ENCODE results near the gene SIPA1L3.

SIPA1L3 gene

GRCh38 chr19:38101723-38102122, 194.7 kb downstream of the SIPA1L3 start:
- DNase-seq (ENCODE audit: low read depth in 2 of 2), result no peak

DNA sequence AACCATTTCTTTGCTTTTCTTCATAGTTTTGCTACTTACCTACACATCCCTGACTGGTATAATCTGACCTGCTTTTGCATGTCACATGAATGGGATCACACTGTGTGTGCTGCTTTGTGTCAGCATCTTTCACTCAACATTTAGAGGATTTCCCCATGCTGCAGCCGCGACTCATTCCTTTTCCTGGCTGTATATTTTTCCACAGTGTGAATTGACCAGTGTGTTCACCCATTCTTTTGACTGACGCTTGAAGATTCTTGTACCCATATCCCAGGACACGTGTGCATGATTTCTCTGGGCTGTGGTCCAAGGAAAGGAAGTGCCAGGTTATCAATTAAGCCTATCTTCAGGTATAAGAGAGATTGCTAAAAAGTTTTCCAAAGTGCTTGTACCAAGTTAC, 198.6 kb downstream of the SIPA1L3 start:
- no peak for DNase-seq (ENCODE audit: low read depth in 2 of 2)

DNA sequence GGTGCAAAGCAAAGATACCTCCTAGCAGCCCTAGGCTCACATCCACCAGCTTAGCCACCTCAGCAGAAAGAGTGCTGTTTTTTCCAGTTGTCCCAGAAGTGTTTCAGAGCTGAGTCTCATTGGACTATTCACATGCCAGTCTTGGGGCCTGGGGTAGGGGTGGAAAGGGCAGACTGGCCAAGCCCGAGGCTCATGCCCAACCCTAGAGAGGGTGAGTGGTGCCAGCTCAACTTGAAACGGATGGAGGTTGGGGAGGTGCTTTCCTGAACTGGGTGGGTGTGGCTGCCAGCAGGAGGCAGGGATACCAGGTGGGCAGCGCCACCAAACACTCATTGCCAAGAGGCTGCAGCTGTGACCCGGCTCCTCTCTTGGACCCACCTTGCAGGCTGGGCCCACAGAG, 200.1 kb downstream of the SIPA1L3 start:
- no peak for DNase-seq (ENCODE audit: low read depth in 2 of 2)

- no peak for DNase-seq (ENCODE audit: low read depth in 2 of 2)
Measured at GRCh38 chr19:38111898-38112297, 204.9 kb downstream of the SIPA1L3 start.

DNA sequence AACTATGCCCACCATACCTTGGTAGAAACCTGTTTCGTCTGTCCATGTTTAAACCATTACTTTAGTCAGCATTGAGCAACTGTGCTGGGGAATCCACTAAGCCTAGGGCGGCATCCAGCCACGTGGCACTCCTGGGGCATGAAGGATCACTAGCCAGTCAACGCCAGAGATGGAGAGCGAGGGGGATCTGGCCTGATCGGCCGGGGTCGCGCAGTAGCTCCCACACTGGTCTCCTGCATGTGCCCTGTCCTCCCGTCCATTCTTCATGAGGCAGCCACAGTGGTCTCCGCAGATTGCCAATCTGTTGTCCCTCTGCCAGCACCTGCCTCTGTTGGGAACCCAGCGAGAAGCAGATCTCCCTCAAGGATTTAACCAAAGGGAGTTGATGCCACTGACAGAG, 207.6 kb downstream of the SIPA1L3 start:
- no peak for DNase-seq (ENCODE audit: low read depth in 2 of 2)

DNA sequence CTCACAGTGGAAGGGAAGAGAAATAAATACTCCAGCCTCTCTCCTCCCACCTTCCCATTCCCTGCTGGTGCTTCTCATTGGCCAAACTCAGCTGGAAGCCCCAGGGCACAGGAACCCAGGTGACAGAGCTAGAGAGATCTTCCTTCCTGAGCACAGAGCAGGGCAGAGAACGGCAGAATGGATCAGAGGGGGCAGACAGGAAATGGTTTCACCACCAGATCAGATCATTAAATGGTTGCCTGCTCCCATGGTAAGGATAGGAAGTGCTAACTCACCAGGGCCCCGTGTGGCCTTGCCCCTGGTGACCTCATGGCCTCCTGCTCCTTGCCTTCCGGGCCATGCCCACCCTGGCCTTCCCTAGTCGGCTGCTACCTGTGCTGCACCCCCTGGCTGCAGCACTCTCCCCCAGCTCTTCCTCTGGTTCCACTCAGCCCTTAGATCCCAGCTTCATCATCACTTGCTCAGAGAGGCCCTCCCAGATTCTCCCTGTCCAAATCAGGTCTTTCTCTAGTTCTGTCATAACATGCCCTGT, 208.3 kb downstream of the SIPA1L3 start:
- no peak for DNase-seq (ENCODE audit: low read depth in 2 of 2)

- DNase-seq (ENCODE audit: low read depth in 2 of 2), result no peak
Measured at GRCh38 chr19:38118176-38118575, 211.2 kb downstream of the SIPA1L3 start.

GRCh38 chr19:38120471-38121025, 213.5 kb downstream of the SIPA1L3 start:
- no peak for DNase-seq (ENCODE audit: low read depth in 2 of 2)

GRCh38 chr19:38122402-38123093, 215.5 kb downstream of the SIPA1L3 start:
- DNase-seq (ENCODE audit: low read depth in 2 of 2), result no peak

- no peak for DNase-seq (ENCODE audit: low read depth in 2 of 2)
Measured at GRCh38 chr19:38125238-38125637, 218.2 kb downstream of the SIPA1L3 start.

GRCh38 chr19:38130399-38130798, 223.4 kb downstream of the SIPA1L3 start:
- no peak for DNase-seq (ENCODE audit: low read depth in 2 of 2)

- no peak for DNase-seq (ENCODE audit: low read depth in 2 of 2)
Measured at GRCh38 chr19:38132781-38133180, 225.8 kb downstream of the SIPA1L3 start.

- no peak for DNase-seq (ENCODE audit: low read depth in 2 of 2)
Measured at GRCh38 chr19:38133319-38133718, 226.3 kb downstream of the SIPA1L3 start.

GRCh38 chr19:38134540-38135149, 227.6 kb downstream of the SIPA1L3 start:
- DNase-seq (ENCODE audit: low read depth in 2 of 2), result peak in 1 of 2 experiments; percentile 17

DNA sequence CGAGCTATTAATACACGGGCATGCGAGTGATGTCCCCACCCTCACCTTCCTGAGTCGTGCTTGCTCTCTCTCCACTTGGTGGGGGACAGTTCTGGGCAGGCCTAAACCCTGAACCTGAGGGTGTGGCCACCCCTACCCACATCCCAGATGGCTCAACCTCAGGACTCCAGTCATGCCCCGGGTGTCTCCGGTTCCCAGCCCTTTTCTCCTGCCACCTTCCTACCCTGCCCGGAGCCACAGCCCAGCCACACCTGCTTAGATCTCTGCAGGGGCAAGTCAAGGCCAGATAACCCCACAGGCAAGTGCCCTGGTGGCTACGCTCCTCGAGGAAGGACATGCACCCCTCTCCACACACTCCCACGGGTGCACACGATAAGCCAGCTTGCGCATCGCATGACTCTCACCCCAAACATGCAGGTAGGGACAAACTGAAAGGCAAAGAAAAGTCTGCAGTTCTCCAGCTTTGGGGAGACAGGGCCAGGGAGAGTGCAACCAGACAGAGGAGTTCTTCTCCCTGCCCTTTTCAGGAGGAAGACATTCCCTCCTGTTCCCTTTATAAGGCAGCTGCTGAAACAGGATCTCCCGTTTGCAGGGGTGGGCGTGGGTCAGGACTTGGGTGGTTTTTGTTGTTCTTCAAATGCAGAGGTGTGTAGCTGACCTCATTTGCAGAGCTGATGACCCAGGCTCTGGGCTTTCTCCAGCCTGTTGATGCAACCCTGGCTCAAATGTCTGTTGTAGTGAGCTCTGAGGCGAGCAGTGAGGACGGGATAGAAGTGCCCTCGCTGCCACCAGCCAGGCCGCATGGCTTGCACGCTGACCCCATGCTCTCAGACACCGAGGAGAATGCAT, 228.4 kb downstream of the SIPA1L3 start:
- DNase-seq (ENCODE audit: low read depth in 2 of 2), result no peak

DNA sequence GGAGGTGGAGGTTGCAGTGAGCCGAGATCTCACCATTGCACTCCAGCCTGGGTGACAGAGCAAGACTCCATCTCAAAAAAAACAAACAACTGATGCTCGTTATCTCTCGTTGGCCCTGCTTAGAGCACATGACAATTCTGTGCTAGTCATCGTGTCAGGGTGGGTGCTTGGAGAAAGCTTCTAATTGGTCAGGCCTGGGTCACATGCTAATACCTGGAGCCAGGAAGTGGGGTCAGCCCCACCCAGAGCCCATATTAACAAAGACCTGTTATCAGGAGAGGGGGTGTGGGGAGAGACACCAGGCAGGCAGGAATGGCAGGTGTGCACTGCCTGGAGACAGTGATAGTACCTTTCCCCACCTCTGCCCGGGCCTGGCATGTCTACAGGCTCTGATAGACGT, 232.1 kb downstream of the SIPA1L3 start:
- no peak for DNase-seq (ENCODE audit: low read depth in 2 of 2)

- DNase-seq (ENCODE audit: low read depth in 2 of 2), result no peak
Measured at GRCh38 chr19:38141108-38141507, 234.1 kb downstream of the SIPA1L3 start.

- DNase-seq (ENCODE audit: low read depth in 2 of 2), result peak in 1 of 2 experiments; percentile 41
Measured at GRCh38 chr19:38142176-38143035, 235.4 kb downstream of the SIPA1L3 start.

DNA sequence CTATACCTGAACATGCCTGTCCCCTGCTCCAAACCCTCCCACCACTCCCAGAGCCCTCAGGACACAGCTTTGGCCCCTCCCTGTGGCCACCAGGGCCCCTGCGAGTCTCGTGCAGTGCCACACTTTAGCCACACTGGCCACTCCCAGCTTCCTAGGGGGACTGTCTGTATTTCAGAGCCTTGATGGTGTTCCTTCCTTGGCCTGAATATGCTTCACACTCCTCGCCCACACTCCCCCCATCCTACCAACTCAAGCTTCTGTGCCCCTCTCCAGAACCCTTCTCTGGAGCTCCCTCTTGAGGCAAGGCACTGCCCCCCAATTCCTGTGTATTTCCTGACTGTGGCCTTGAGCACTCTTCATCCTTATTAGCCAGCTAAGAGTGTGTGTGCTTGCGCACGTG, 236.8 kb downstream of the SIPA1L3 start:
- DNase-seq (ENCODE audit: low read depth in 2 of 2), result no peak

DNA sequence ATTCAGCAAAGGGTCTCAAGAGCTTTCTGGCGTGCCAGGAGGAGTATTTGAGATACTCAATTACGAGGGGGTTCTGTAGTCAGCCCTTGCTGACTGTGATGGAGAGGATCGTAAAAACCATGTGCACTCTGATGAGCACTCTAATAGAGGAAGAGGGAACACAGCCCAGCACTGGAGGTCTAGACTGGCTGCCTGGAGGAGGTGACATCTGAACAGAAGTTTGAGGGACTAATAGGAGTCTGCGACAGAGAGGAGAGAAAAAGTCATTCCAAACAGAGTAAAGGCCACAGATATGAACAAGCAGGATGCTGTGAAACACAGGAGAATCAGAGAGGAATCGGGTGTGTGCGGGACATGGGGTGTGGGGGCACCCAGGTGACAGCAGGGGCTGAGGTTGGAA, 237.7 kb downstream of the SIPA1L3 start:
- no peak for DNase-seq (ENCODE audit: low read depth in 2 of 2)

GRCh38 chr19:38145623-38146022, 238.6 kb downstream of the SIPA1L3 start:
- no peak for DNase-seq (ENCODE audit: low read depth in 2 of 2)
